ENCODE data around the gene NCOR1. TPM values are rescaled to one million over a fixed set of nuclear protein-coding genes. Genes with fewer than 3 reads are reported as not detected.
"Not testable (repeated sequence)": the region's sequence is repeated elsewhere in the genome, so short reads cannot be mapped to it uniquely, and the experiment has no call there.

The NCOR1 gene
- polyA plus RNA-seq, 1 of the 3 experiments (the other 2 are of a cell fraction) = 42.1 TPM

DNA sequence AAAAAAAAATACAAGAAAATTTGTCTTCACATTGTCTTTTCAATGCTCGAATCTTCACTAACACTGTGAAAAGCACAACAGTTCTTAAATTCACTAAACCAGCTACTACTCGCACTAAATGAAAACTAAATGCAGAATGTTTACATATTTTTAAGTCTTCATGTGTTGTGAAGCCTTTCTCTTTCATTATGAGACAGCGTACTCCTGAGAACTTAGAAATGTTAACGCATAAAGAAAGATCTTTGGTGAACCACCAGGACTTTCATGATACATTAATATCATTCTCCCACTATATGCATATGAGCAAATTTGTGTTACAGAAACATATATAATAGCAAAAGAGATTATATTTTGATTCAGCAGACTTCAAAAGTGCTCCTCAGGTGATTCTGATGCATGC lies 48.6 kb downstream of the NCOR1 start:
- H3K4me3 ChIP-seq (ENCODE audit: low read depth in 2 of 2, low read length in 1 of 2); H3K9ac ChIP-seq; DNase-seq; H3K27me3 ChIP-seq (ENCODE audit: insufficient read depth); H3K4me2 ChIP-seq; H3K9me3 ChIP-seq; H3K27ac ChIP-seq (ENCODE audit: low read depth in 2 of 2, low read length in 1 of 2); CTCF ChIA-PET; POLR2A ChIA-PET; H2AFZ ChIP-seq (ENCODE audit: low read depth); H3K4me1 ChIP-seq (ENCODE audit: control insufficient read depth in 1 of 2, insufficient read depth in 2 of 2, low read depth in 1 of 2, low read length in 1 of 2); H3K9me2 ChIP-seq; H4K20me1 ChIP-seq (ENCODE audit: insufficient read depth): not testable (repeated sequence)
- 93% methylated on average over 4 of the region's 4 CpGs for WGBS (ENCODE audit: low lambda C conversion rate)
- H3K79me2 ChIP-seq (ENCODE audit: insufficient read depth) = peaks cover 51% of the 10 kb centered on the region
- H3K36me3 ChIP-seq (replicated peaks in 1 of 2; ENCODE audit: control insufficient read depth in 1 of 2, insufficient read depth in 2 of 2, low read length in 1 of 2) = peaks cover 7 to 73% of the 10 kb centered on the region in 2 experiments
- peaks cover 11% of the 10 kb centered on the region for H3F3A ChIP-seq (replicated peaks; ENCODE audit: insufficient read depth)

DNA sequence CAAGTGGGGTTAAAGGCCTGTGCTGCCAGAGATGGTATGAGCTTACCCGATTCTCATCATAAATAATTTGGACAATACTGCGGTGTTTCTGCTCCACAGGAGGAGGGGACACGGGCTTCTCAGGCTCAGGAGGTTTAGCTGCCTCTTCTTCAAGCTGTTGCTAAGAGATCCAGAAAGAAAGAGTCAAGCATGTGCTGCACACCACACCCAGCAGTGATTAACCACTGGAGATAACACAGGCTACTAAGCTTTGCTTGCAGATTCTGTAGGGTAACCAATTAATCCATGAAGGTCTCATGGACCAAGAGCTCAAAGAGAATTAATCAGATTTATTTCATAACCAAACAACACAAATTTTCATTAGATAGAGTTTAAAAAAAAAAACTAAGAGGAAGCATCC lies 56.6 kb downstream of the NCOR1 start:
- ChIA-PET POLR2A (no interaction called here), CTCF (no interaction called here)
- H4K20me1 ChIP-seq (ENCODE audit: insufficient read depth) = no peaks in the 10 kb centered on the region

More for the DNA sequence above, 56.6 kb downstream of the NCOR1 start:
- H3K27ac ChIP-seq (ENCODE audit: low read depth in 2 of 2, low read length in 1 of 2) = no peak overlapping the region
- H3F3A ChIP-seq (replicated peaks; ENCODE audit: insufficient read depth) = no peaks in the 10 kb centered on the region
- H3K9me2 ChIP-seq = no peaks in the 10 kb centered on the region
- H2AFZ ChIP-seq (ENCODE audit: low read depth) = no peak overlapping the region
- H3K4me1 ChIP-seq (ENCODE audit: control insufficient read depth in 1 of 2, insufficient read depth in 2 of 2, low read depth in 1 of 2, low read length in 1 of 2) = no peaks in the 10 kb centered on the region; a peak in 1 of 4 replicates
- no peak overlapping the region for H3K4me3 ChIP-seq (ENCODE audit: low read depth in 2 of 2, low read length in 1 of 2)
- H3K4me2 ChIP-seq = no peak overlapping the region
- H3K36me3 ChIP-seq (replicated peaks in 1 of 2; ENCODE audit: control insufficient read depth in 1 of 2, insufficient read depth in 2 of 2, low read length in 1 of 2) = peaks cover 22 to 76% of the 10 kb centered on the region in 2 experiments
- 96% methylated on average over 3 of the region's 3 CpGs for WGBS (ENCODE audit: low lambda C conversion rate)
- H3K9ac ChIP-seq = no peak overlapping the region
- peaks cover 54% of the 10 kb centered on the region for H3K79me2 ChIP-seq (ENCODE audit: insufficient read depth)
- DNase-seq = no peak
- no peaks in the 10 kb centered on the region for H3K27me3 ChIP-seq (ENCODE audit: insufficient read depth)
- TF ChIP-seq JUND (IDR thresholded peaks at IDR 0.05) (no peak), FOXJ3 (CRISPR knock-in tag; IDR thresholded peaks at IDR 0.05) (no peak), RCOR1 (IDR thresholded peaks at IDR 0.05; ENCODE audit: low read length) (no peak), NFIC (IDR thresholded peaks at IDR 0.05; ENCODE audit: borderline replicate concordance) (no peak), SMC3 (IDR thresholded peaks at IDR 0.05; ENCODE audit: low read depth, low read length) (no peak), FOXM1 (IDR thresholded peaks at IDR 0.05; ENCODE audit: low read depth) (no peak)
- TF ChIP-seq, protein P1, sequence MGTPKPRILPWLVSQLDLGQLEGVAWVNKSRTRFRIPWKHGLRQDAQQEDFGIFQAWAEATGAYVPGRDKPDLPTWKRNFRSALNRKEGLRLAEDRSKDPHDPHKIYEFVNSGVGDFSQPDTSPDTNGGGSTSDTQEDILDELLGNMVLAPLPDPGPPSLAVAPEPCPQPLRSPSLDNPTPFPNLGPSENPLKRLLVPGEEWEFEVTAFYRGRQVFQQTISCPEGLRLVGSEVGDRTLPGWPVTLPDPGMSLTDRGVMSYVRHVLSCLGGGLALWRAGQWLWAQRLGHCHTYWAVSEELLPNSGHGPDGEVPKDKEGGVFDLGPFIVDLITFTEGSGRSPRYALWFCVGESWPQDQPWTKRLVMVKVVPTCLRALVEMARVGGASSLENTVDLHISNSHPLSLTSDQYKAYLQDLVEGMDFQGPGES (IDR thresholded peaks at IDR 0.05; ENCODE audit: low read depth, low read length) = no peak
- TF ChIP-seq, protein P2, sequence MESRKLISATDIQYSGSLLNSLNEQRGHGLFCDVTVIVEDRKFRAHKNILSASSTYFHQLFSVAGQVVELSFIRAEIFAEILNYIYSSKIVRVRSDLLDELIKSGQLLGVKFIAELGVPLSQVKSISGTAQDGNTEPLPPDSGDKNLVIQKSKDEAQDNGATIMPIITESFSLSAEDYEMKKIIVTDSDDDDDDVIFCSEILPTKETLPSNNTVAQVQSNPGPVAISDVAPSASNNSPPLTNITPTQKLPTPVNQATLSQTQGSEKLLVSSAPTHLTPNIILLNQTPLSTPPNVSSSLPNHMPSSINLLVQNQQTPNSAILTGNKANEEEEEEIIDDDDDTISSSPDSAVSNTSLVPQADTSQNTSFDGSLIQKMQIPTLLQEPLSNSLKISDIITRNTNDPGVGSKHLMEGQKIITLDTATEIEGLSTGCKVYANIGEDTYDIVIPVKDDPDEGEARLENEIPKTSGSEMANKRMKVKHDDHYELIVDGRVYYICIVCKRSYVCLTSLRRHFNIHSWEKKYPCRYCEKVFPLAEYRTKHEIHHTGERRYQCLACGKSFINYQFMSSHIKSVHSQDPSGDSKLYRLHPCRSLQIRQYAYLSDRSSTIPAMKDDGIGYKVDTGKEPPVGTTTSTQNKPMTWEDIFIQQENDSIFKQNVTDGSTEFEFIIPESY (IDR thresholded peaks at IDR 0.05; ENCODE audit: borderline replicate concordance, low read depth) = no peak
- TF ChIP-seq, protein P3, sequence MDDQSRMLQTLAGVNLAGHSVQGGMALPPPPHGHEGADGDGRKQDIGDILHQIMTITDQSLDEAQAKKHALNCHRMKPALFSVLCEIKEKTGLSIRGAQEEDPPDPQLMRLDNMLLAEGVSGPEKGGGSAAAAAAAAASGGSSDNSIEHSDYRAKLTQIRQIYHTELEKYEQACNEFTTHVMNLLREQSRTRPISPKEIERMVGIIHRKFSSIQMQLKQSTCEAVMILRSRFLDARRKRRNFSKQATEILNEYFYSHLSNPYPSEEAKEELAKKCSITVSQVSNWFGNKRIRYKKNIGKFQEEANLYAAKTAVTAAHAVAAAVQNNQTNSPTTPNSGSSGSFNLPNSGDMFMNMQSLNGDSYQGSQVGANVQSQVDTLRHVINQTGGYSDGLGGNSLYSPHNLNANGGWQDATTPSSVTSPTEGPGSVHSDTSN (IDR thresholded peaks at IDR 0.05) = no peak
- no peaks in the 10 kb centered on the region for H3K9me3 ChIP-seq
